ENCODE measurements around the gene SLC49A3. TPM values are rescaled to one million over a fixed set of nuclear protein-coding genes. Genes with fewer than 3 reads are reported as not detected.

Gene SLC49A3
- total RNA-seq, 1 donor from 2014 or later = 2.3 TPM

- DNase-seq (no peak), ATAC-seq (ENCODE audit: low read depth) (no peak)
- TF ChIP-seq CTCF (IDR thresholded peaks at IDR 0.05) = no peak
- Mint-ChIP-seq H3K4me1 (peaks cover 10% of the 10 kb centered on the region), H3K36me3 (ENCODE audit: low read depth) (peaks cover 45% of the 10 kb centered on the region), H3K4me3 (no peak overlapping the region), H3K27me3 (no peaks in the 10 kb centered on the region), H3K27ac (no peak overlapping the region), H3K9me3 (no peaks in the 10 kb centered on the region)
- POLR2A ChIA-PET = no interaction called here
- CTCF ChIA-PET = no interaction called here
- intact Hi-C loops (cut with micrococcal nuclease) = no loop called here
These were observed 35.0 kb upstream of the SLC49A3 start for GRCh38 chr4:723751-724530.

- H3K27me3 Mint-ChIP-seq = no peaks in the 10 kb centered on the region
- CTCF ChIA-PET = no interaction called here
- DNase-seq (no peak), ATAC-seq (ENCODE audit: low read depth) (no peak)
- intact Hi-C loops (cut with micrococcal nuclease) = no loop called here
- H3K27ac Mint-ChIP-seq = no peak overlapping the region
- peaks cover 8% of the 10 kb centered on the region for H3K4me1 Mint-ChIP-seq
- H3K4me3 Mint-ChIP-seq = no peak overlapping the region
- no peaks in the 10 kb centered on the region for H3K9me3 Mint-ChIP-seq
- peaks cover 43% of the 10 kb centered on the region for H3K36me3 Mint-ChIP-seq (ENCODE audit: low read depth)
- no peak for TF ChIP-seq CTCF (IDR thresholded peaks at IDR 0.05)
- POLR2A ChIA-PET = no interaction called here
These were observed 34.0 kb upstream of the SLC49A3 start for GRCh38 chr4:722851-723360.

DNA sequence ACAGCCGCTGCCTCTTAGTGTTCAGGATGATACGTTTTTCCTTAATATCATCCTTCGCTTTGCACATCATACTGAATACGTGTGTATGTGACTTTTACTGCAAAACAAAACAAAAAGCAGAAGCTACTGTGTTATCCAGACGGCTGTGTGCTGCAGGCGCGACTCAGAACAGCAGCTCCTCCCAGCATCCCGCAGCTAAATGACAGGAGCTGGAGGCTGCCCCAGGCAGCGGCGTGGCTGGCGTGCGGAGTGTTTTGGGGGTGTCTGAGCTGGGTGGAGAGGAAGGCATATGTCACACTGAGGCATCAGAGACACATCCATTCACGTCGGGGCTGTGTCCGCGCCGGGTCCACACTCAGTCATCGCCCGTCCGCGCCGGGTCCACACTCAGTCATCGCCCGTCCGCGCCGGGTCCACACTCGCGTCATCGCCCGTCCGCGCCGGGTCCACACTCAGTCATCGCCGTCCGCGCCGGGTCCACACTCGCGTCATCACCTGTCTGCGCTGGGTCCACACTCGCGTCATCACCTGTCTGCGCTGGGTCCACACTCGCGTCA is 33.3 kb upstream of the SLC49A3 start:
- Mint-ChIP-seq H3K4me1 (peaks cover 10% of the 10 kb centered on the region), H3K36me3 (ENCODE audit: low read depth) (peaks cover 39% of the 10 kb centered on the region), H3K9me3 (no peaks in the 10 kb centered on the region), H3K27ac (no peak overlapping the region), H3K27me3 (no peaks in the 10 kb centered on the region), H3K4me3 (no peak overlapping the region)
- no peak for ATAC-seq (ENCODE audit: low read depth)
- TF ChIP-seq CTCF (IDR thresholded peaks at IDR 0.05) = no peak
- no peak for DNase-seq
- intact Hi-C loops (cut with micrococcal nuclease) = no loop called here
- POLR2A ChIA-PET = no interaction called here
- CTCF ChIA-PET = no interaction called here

GRCh38 chr4:721261-722168 is 32.6 kb upstream of the SLC49A3 start:
- ATAC-seq (ENCODE audit: low read depth) = no peak
- H3K9me3 Mint-ChIP-seq = no peaks in the 10 kb centered on the region
- H3K27me3 Mint-ChIP-seq = no peaks in the 10 kb centered on the region
- intact Hi-C loops (cut with micrococcal nuclease) = no loop called here
- H3K4me3 Mint-ChIP-seq = no peak overlapping the region
- DNase-seq = no peak
- H3K27ac Mint-ChIP-seq = no peak overlapping the region
- H3K36me3 Mint-ChIP-seq (ENCODE audit: low read depth) = peaks cover 37% of the 10 kb centered on the region
- no peak for TF ChIP-seq CTCF (IDR thresholded peaks at IDR 0.05)
- CTCF ChIA-PET = no interaction called here
- POLR2A ChIA-PET = no interaction called here
- H3K4me1 Mint-ChIP-seq = peaks cover 10% of the 10 kb centered on the region
